NOMO-1 treated with dmso at 0.1 percent for 144 hours (cell line): ENCODE results near the gene TSPEAR.
"Not testable (repeated sequence)": the region's sequence is repeated elsewhere in the genome, so short reads cannot be mapped to it uniquely, and the experiment has no call there.

Experiments
- DNase-seq: peaks from one replicate; lab custom pipeline; 2025; ENCODE audit not compliant: unreplicated experiment; lab: John Stamatoyannopoulos, UW

TSPEAR gene

GRCh38 chr21:44574457-44575306, 136.7 kb downstream of the TSPEAR start:
- DNase-seq, result no peak

GRCh38 chr21:44573630-44574456, 137.5 kb downstream of the TSPEAR start, which contains the start of gene KRTAP10-4:
TSS of gene KRTAP10-4 (plus strand) at chr21:44573729. CDS start at chr21:44573759, 30 bp downstream.
- DNase-seq, result not testable (repeated sequence)

- no peak for DNase-seq
These were observed 138.3 kb downstream of the TSPEAR start for GRCh38 chr21:44572959-44573583.

GRCh38 chr21:44571844-44572782, 139.3 kb downstream of the TSPEAR start:
- no peak for DNase-seq

GRCh38 chr21:44571296-44571695, 140.1 kb downstream of the TSPEAR start:
- no peak for DNase-seq

- DNase-seq, result no peak
These were observed 141.4 kb downstream of the TSPEAR start for GRCh38 chr21:44569861-44570517.

GRCh38 chr21:44568667-44569556, 142.5 kb downstream of the TSPEAR start:
- DNase-seq, result peak; percentile 4

- no peak for DNase-seq
These were observed 143.1 kb downstream of the TSPEAR start for GRCh38 chr21:44568261-44568660.

GRCh38 chr21:44567481-44568171, 143.7 kb downstream of the TSPEAR start:
- DNase-seq, result no peak

- DNase-seq, result peak; percentile 48
These were observed 145.0 kb downstream of the TSPEAR start for GRCh38 chr21:44566403-44566802.

- no peak for DNase-seq
These were observed 146.3 kb downstream of the TSPEAR start for GRCh38 chr21:44564886-44565598.

GRCh38 chr21:44564099-44564498, 147.3 kb downstream of the TSPEAR start:
- DNase-seq, result no peak

GRCh38 chr21:44558695-44559094, 152.7 kb downstream of the TSPEAR start, which contains the start of gene KRTAP10-3:
TSS of gene KRTAP10-3 (minus strand) at chr21:44558795. CDS start at chr21:44558715, 80 bp downstream.
- no peak for DNase-seq

GRCh38 chr21:44558329-44558675, 153.1 kb downstream of the TSPEAR start:
- DNase-seq, result not testable (repeated sequence)

GRCh38 chr21:44557491-44558328, 153.7 kb downstream of the TSPEAR start:
- DNase-seq, result no peak

- DNase-seq, result no peak
These were observed 154.5 kb downstream of the TSPEAR start for GRCh38 chr21:44556879-44557278.
